Measurements from ENCODE around the gene ZMYND15. TPM values are rescaled to one million over a fixed set of nuclear protein-coding genes. Genes with fewer than 3 reads are reported as not detected.

ZMYND15 gene
- total and polyA plus RNA-seq, 2 of the 13 experiments (the other 11 are each of a cell fraction or from before 2014, with no cell fraction given), result 0.24 to 2.7 TPM

DNA sequence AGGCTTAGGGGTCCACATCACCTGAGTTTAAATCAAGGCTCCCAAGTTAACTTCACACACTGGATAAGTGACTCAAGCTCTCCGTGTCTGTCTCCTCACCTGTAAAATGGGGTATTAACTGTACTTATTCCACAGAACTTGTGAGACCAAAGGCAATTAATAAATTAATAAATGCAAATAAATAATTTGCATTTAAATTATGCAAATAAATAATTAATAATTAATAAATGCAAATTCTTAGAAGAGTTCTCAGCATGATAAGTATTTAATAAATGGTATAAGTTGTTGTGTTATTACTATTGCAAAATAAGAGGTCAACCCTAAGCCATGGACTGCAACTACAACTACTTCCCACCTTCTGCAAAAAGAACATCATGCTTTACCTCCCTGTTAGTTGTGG, 13.8 kb downstream of the ZMYND15 start:
- 92% methylated on average over 1 of the region's 1 CpG for WGBS (ENCODE audit: low lambda C conversion rate)
- Histone ChIP-seq H4K20me1 (ENCODE audit: insufficient read depth, low read length) (no peaks in the 10 kb centered on the region), H3K4me3 (replicated peaks in 1 of 3; ENCODE audit: insufficient read depth in 1 of 3, low read depth in 2 of 3, low read length in 3 of 3) (no peak overlapping the region), H3K4me2 (ENCODE audit: low read depth, low read length) (no peak overlapping the region), H3K9me3 (ENCODE audit: low read length) (no peaks in the 10 kb centered on the region), H2AFZ (ENCODE audit: low read length) (no peak overlapping the region), H3K36me3 (replicated peaks in 1 of 2; ENCODE audit: control insufficient read depth in 1 of 2, insufficient read depth in 2 of 2, low read length in 2 of 2) (no peaks in the 10 kb centered on the region), H3K27me3 (ENCODE audit: control insufficient read depth in 1 of 2, insufficient read depth in 2 of 2, low read length in 2 of 2) (no peaks in the 10 kb centered on the region), H3K27ac (ENCODE audit: extremely low read length, insufficient read depth, low read length) (no peak overlapping the region), H3K79me2 (ENCODE audit: insufficient read depth, low read length) (no peaks in the 10 kb centered on the region), H3K9ac (ENCODE audit: insufficient read depth, low read depth, low read length) (no peak overlapping the region), H3K4me1 (ENCODE audit: insufficient read depth, low read length) (peaks cover 56% of the 10 kb centered on the region)
- in situ Hi-C loops (cut with HindIII; ENCODE audit: extremely low pct_ligation_motif_present, low pct_unique_long_range_greater_than_20kb) (no loop called here), intact Hi-C loops (cut with micrococcal nuclease; ENCODE audit: unreplicated experiment) (no loop called here)
- ChIA-PET POLR2A (interaction anchor here (1.2 to 2.5 kb wide), 2 partner anchors 32 to 37 kb away, joined by 3 to 8 read pairs; no protein-coding TSS in a partner anchor), CTCF (ENCODE audit: low intra/inter-chr PET ratio, low total read pairs) (no interaction called here)
- FAIRE-seq (no peak), DNase-seq (ENCODE audit: low spot score) (no peak), ATAC-seq (no peak)
- no peak for TF ChIP-seq ZNF460 (CRISPR knock-in tag; IDR thresholded peaks at IDR 0.05; ENCODE audit: borderline replicate concordance)
- BruUV-seq (replicated peaks), result no TSS peak

DNA sequence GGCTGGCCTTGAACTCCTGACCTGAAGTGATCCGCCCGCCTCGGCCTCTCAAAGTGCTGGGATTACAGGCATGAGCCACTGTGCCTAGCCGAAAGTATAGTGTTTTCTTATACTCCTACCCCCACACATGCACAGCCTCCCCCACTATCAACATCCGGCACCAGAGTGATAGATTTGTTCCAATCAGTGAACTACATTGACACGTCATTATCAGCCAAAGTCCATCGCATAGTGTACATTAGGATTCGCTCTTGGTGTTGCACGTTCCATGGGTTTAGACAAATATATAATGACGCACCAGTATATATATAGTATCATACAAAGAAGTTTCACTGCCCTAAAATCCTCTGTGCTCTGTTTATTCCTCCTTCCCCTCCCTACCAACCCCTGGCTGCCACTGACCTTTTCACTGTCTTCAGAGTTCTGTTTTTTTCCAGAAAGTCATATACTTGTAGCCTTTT, 20.2 kb downstream of the ZMYND15 start:
- DNase-seq (ENCODE audit: low spot score) (peak; percentile 100), ATAC-seq (peak; percentile 98), FAIRE-seq (peak; percentile 93)
- ChIA-PET POLR2A (interaction anchor here (1.0 to 1.3 kb wide), 2 partner anchors 12 to 29 kb away, joined by 3 to 11 read pairs; partner anchors contain the start of genes GLTPD2 and TM4SF5), CTCF (ENCODE audit: low intra/inter-chr PET ratio, low total read pairs) (no interaction called here)
- Histone ChIP-seq H3K4me3 (replicated peaks in 1 of 3; ENCODE audit: insufficient read depth in 1 of 3, low read depth in 2 of 3, low read length in 3 of 3) (no peak overlapping the region), H3K4me2 (ENCODE audit: low read depth, low read length) (peak overlapping the region; percentile 32; the same call in 1 of the 2 replicates), H3K9ac (ENCODE audit: insufficient read depth, low read depth, low read length) (peak overlapping the region; percentile 12; the same call in 1 of the 2 replicates), H3K4me1 (ENCODE audit: insufficient read depth, low read length) (peaks cover 66% of the 10 kb centered on the region), H3K27ac (ENCODE audit: extremely low read length, insufficient read depth, low read length) (peak overlapping the region; percentile 95), H3K79me2 (ENCODE audit: insufficient read depth, low read length) (no peaks in the 10 kb centered on the region), H3K36me3 (replicated peaks in 1 of 2; ENCODE audit: control insufficient read depth in 1 of 2, insufficient read depth in 2 of 2, low read length in 2 of 2) (no peaks in the 10 kb centered on the region), H3K9me3 (ENCODE audit: low read length) (no peaks in the 10 kb centered on the region), H3K27me3 (ENCODE audit: control insufficient read depth in 1 of 2, insufficient read depth in 2 of 2, low read length in 2 of 2) (no peaks in the 10 kb centered on the region), H2AFZ (ENCODE audit: low read length) (no peak overlapping the region), H4K20me1 (ENCODE audit: insufficient read depth, low read length) (no peaks in the 10 kb centered on the region)
- WGBS (ENCODE audit: low lambda C conversion rate), result 1% methylated on average over 10 of the region's 10 CpGs
- in situ Hi-C loops (cut with HindIII; ENCODE audit: extremely low pct_ligation_motif_present, low pct_unique_long_range_greater_than_20kb), result no loop called here
- intact Hi-C loops (cut with micrococcal nuclease; ENCODE audit: unreplicated experiment), result loop anchor here (2.0 kb wide), 1 partner anchor 29 kb away; the partner anchor contains the start of gene GLTPD2
- no TSS peak for BruUV-seq (replicated peaks)
- no peak for TF ChIP-seq ZNF576 (CRISPR knock-in tag; IDR thresholded peaks at IDR 0.05)
- peak; percentile 27; the same call in 1 of the 2 replicates for TF ChIP-seq GMEB1 (CRISPR knock-in tag; IDR thresholded peaks at IDR 0.05; ENCODE audit: borderline replicate concordance)
- TF ChIP-seq ZNF33B (CRISPR knock-in tag; IDR thresholded peaks at IDR 0.05), result no peak
- TF ChIP-seq, protein P1, sequence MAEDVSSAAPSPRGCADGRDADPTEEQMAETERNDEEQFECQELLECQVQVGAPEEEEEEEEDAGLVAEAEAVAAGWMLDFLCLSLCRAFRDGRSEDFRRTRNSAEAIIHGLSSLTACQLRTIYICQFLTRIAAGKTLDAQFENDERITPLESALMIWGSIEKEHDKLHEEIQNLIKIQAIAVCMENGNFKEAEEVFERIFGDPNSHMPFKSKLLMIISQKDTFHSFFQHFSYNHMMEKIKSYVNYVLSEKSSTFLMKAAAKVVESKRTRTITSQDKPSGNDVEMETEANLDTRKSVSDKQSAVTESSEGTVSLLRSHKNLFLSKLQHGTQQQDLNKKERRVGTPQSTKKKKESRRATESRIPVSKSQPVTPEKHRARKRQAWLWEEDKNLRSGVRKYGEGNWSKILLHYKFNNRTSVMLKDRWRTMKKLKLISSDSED (CRISPR knock-in tag; IDR thresholded peaks at IDR 0.05), result no peak
- TF ChIP-seq ELF4 (CRISPR knock-in tag; IDR thresholded peaks at IDR 0.05; ENCODE audit: borderline replicate concordance), result no peak
- TF ChIP-seq SUZ12 (IDR thresholded peaks at IDR 0.05; ENCODE audit: low read depth, low read length), result no peak
- no peak for TF ChIP-seq ZNF569 (CRISPR knock-in tag; IDR thresholded peaks at IDR 0.05; ENCODE audit: borderline replicate concordance)
- TF ChIP-seq ZNF180 (CRISPR knock-in tag; IDR thresholded peaks at IDR 0.05; ENCODE audit: borderline replicate concordance, low read depth), result no peak
- TF ChIP-seq ZNF17 (CRISPR knock-in tag; IDR thresholded peaks at IDR 0.05), result no peak
- TF ChIP-seq ZFYVE20 (CRISPR knock-in tag; IDR thresholded peaks at IDR 0.05; ENCODE audit: borderline replicate concordance, low read depth), result no peak
- no peak for TF ChIP-seq RFX1 (IDR thresholded peaks at IDR 0.05)
- TF ChIP-seq ZNF256 (CRISPR knock-in tag; conservative IDR thresholded peaks at IDR 0.05), result no peak
- peak; percentile 91 to 93 for TF ChIP-seq EP300 (IDR thresholded peaks at IDR 0.05; ENCODE audit: low read depth in 2 of 2, low read length in 2 of 2)
- TF ChIP-seq EP300 (CRISPR knock-in tag; IDR thresholded peaks at IDR 0.05; ENCODE audit: borderline replicate concordance), result peak; percentile 96
